IMR-90 (cell line): Measurements from ENCODE around the gene ITGA3. TPM values are rescaled to one million over a fixed set of nuclear protein-coding genes. Genes with fewer than 3 reads are reported as not detected.
A peak's percentile ranks its signal among the peaks of the same experiment; 100 is the strongest.

Experiments
- ATAC-seq: fragments of 200-7000 bp; cut with Tn5 transposase; 2 replicates; pipeline ENCODE4 v1.9.1; 2020; ENCODE audit warnings: low read depth, mild to moderate bottlenecking, moderate library complexity
- BruUV-seq: library from RNA; stranded (reverse); fragments of 400-500 nt; replicated peaks from 2 replicates; lab custom pipeline; 2021; lab: Mats Ljungman, UMichigan
- CTCF ChIA-PET: fragments of 300-600 bp; formaldehyde crosslinking; extraction: SDS; loops from one replicate; lab custom pipeline; 2021; ENCODE audit warnings: antibody characterized with exemption; lab: Yijun Ruan, JAX
- POLR2A ChIA-PET: fragments of 300-600 bp; sonication (Branson Sonifier 250); formaldehyde crosslinking; loops from one replicate; lab custom pipeline; 2022; ENCODE audit warnings: antibody characterized with exemption; ENCODE audit not compliant: unreplicated experiment; lab: Charles Lee
- DNase-seq: peaks from one replicate; pipeline ENCODE4 v3.0.0; 2013
- H2AFZ ChIP-seq: replicated peaks from 2 replicates; pipeline ENCODE3; 2013; ENCODE audit warnings: low read length, mild to moderate bottlenecking; ENCODE audit not compliant: poor library complexity
- H2AK5ac ChIP-seq: 2 replicates; pipeline ENCODE4 v1.6.1; 2013; ENCODE audit warnings: low read depth, low read length, inconsistent platforms
- H2AK9ac ChIP-seq: replicated peaks from 2 replicates; pipeline ENCODE3; 2013; ENCODE audit warnings: mild to moderate bottlenecking, low read depth, low read length, moderate library complexity; ENCODE audit not compliant: poor library complexity
- H2BK120ac ChIP-seq: 2 replicates; pipeline ENCODE4 v1.6.1; 2013; ENCODE audit warnings: low read depth, low read length, inconsistent platforms
- H2BK15ac ChIP-seq: 3 replicates; pipeline ENCODE4 v1.6.1; 2013; ENCODE audit warnings: low read depth, low read length, inconsistent platforms
- H2BK20ac ChIP-seq: 2 replicates; pipeline ENCODE4 v1.6.1; 2013; ENCODE audit warnings: low read depth, mild to moderate bottlenecking, inconsistent platforms, low read length, moderate library complexity
- H2BK5ac ChIP-seq: 2 replicates; pipeline ENCODE4 v1.6.1; 2013; ENCODE audit warnings: mild to moderate bottlenecking, low read depth, low read length, inconsistent platforms; ENCODE audit not compliant: poor library complexity, severe bottlenecking
- H3K14ac ChIP-seq: replicated peaks from 2 replicates; pipeline ENCODE4 v1.6.1; 2013; ENCODE audit warnings: low read depth, low read length, inconsistent platforms
- H3K18ac ChIP-seq: 2 replicates; pipeline ENCODE4 v1.6.1; 2013; ENCODE audit warnings: low read depth, low read length, control low read depth
- H3K23ac ChIP-seq: 2 replicates; pipeline ENCODE4 v1.6.1; 2013; ENCODE audit warnings: low read depth, low read length, inconsistent platforms
- H3K27ac ChIP-seq: 2 replicates; pipeline ENCODE4 v1.5.1; 2013; ENCODE audit warnings: mild to moderate bottlenecking, control low read depth, low read length; ENCODE audit not compliant: insufficient read depth
- H3K27me3 ChIP-seq: 2 replicates; pipeline ENCODE4 v1.6.1; 2013; ENCODE audit warnings: low read length; ENCODE audit not compliant: control insufficient read depth, insufficient read depth
- H3K36me3 ChIP-seq: 2 replicates; pipeline ENCODE4 v1.6.1; 2013; ENCODE audit warnings: low read length, mixed read lengths; ENCODE audit not compliant: control insufficient read depth, insufficient read depth
- H3K4ac ChIP-seq: 2 replicates; pipeline ENCODE4 v1.6.1; 2013; ENCODE audit warnings: low read depth, low read length, inconsistent platforms
- H3K4me1 ChIP-seq: 2 replicates; pipeline ENCODE4 v1.6.1; 2013; ENCODE audit warnings: low read length, mixed read lengths; ENCODE audit not compliant: control insufficient read depth, insufficient read depth
- H3K4me2 ChIP-seq: 2 replicates; pipeline ENCODE4 v1.6.1; 2013; ENCODE audit warnings: low read depth, mild to moderate bottlenecking, control low read depth, low read length, moderate library complexity
- H3K4me3 ChIP-seq: 2 replicates; pipeline ENCODE4 v1.5.1; 2013; ENCODE audit warnings: low read depth, mild to moderate bottlenecking, control low read depth, low read length, moderate library complexity; ENCODE audit not compliant: insufficient read depth
- H3K56ac ChIP-seq: 2 replicates; pipeline ENCODE4 v1.6.1; 2013; ENCODE audit warnings: low read length, inconsistent platforms; ENCODE audit not compliant: insufficient read depth; ENCODE audit errors: extremely low read depth
- H3K79me1 ChIP-seq, 2 experiments: 2 replicates each; pipeline ENCODE4 v1.6.1; 2013; ENCODE audit warnings: low read length in 2 of 2, inconsistent platforms in 1 of 2, low read depth in 1 of 2
- H3K9ac ChIP-seq: 2 replicates; pipeline ENCODE4 v1.6.1; 2013; ENCODE audit warnings: low read depth, low read length, control low read depth
- H3K9me1 ChIP-seq: 2 replicates; pipeline ENCODE4 v1.6.1; 2013; ENCODE audit warnings: low read length, inconsistent platforms; ENCODE audit not compliant: insufficient read depth
- H3K9me3 ChIP-seq: 2 replicates; pipeline ENCODE4 v1.6.1; 2013; ENCODE audit warnings: low read length; ENCODE audit not compliant: control insufficient read depth, insufficient read depth
- H4K20me1 ChIP-seq: 2 replicates; pipeline ENCODE4 v1.6.1; 2013; ENCODE audit warnings: low read length, inconsistent platforms; ENCODE audit not compliant: insufficient read depth
- H4K5ac ChIP-seq: 2 replicates; pipeline ENCODE4 v1.6.1; 2013; ENCODE audit warnings: mild to moderate bottlenecking, low read depth, low read length, control low read depth
- H4K8ac ChIP-seq, 2 experiments: 2 replicates each; pipeline ENCODE4 v1.6.1; 2013; ENCODE audit warnings: low read depth in 2 of 2, low read length in 2 of 2, control low read depth in 1 of 2, inconsistent platforms in 1 of 2
- H4K91ac ChIP-seq: 2 replicates; pipeline ENCODE4 v1.6.1; 2013; ENCODE audit warnings: low read depth, low read length, inconsistent platforms; ENCODE audit not compliant: insufficient read depth
- BHLHE40 ChIP-seq: fragments of 150-350 bp; IDR thresholded peaks from 2 replicates; pipeline ENCODE4 v1.6.1; 2016; ENCODE audit warnings: mild to moderate bottlenecking, low read depth, low read length
- CEBPB ChIP-seq: IDR thresholded peaks from 2 replicates; pipeline ENCODE4 v1.6.1; 2012; ENCODE audit warnings: low read depth, low read length, improper control_type of control experiment
- CHD1 ChIP-seq: IDR thresholded peaks from 2 replicates; pipeline ENCODE4 v1.6.1; 2012; ENCODE audit warnings: low read depth, low read length, improper control_type of control experiment
- FOS ChIP-seq: fragments of 150-350 bp; IDR thresholded peaks from 2 replicates; pipeline ENCODE4 v1.6.1; 2016; ENCODE audit warnings: low read depth, low read length
- MAFK ChIP-seq: IDR thresholded peaks from 2 replicates; pipeline ENCODE4 v1.6.1; 2012; ENCODE audit warnings: low read depth, low read length, improper control_type of control experiment
- MAZ ChIP-seq: IDR thresholded peaks from 2 replicates; pipeline ENCODE4 v1.6.1; 2012; ENCODE audit warnings: low read depth, mild to moderate bottlenecking, low read length, improper control_type of control experiment, moderate library complexity, borderline replicate concordance
- MXI1 ChIP-seq: IDR thresholded peaks from 2 replicates; pipeline ENCODE4 v1.6.1; 2012; ENCODE audit warnings: low read depth, mild to moderate bottlenecking, low read length, moderate library complexity, borderline replicate concordance
- NFE2L2 ChIP-seq: fragments of 150-350 bp; IDR thresholded peaks from 2 replicates; pipeline ENCODE4 v1.6.1; 2016; ENCODE audit warnings: low read depth, mild to moderate bottlenecking, low read length
- POLR2A ChIP-seq: IDR thresholded peaks from 2 replicates; pipeline ENCODE4 v1.6.1; 2012; ENCODE audit warnings: mild to moderate bottlenecking, low read depth, low read length
- RAD21 ChIP-seq: IDR thresholded peaks from 2 replicates; pipeline ENCODE4 v1.6.1; 2012; ENCODE audit warnings: low read length, improper control_type of control experiment
- RCOR1 ChIP-seq: IDR thresholded peaks from 2 replicates; pipeline ENCODE4 v1.6.1; 2012; ENCODE audit warnings: mild to moderate bottlenecking, low read length, improper control_type of control experiment; ENCODE audit not compliant: insufficient replicate concordance
- RFX5 ChIP-seq: IDR thresholded peaks from 2 replicates; pipeline ENCODE4 v1.8.0; 2012; ENCODE audit warnings: low read depth, mild to moderate bottlenecking, low read length, moderate library complexity
- SMC3 ChIP-seq: fragments of 150-350 bp; IDR thresholded peaks from 2 replicates; pipeline ENCODE4 v1.6.1; 2016; ENCODE audit warnings: low read depth, mild to moderate bottlenecking, antibody characterized with exemption, low read length, moderate library complexity
- whole genome bisulfite sequencing, 2 experiments: methylation state at CpG; one replicate each; pipeline versions ENCODE4 v1.1.5 to v1.1.7; 2013; ENCODE audit warnings: missing lambda C conversion rate in 2 of 2; ENCODE audit not compliant: insufficient read length in 1 of 2; ENCODE audit errors: extremely low coverage in 2 of 2; 5-methylcytosine and 5-hydroxymethylcytosine counted together
- dilution Hi-C: fragments of 300-500 bp; cut with HindIII; formaldehyde crosslinking; loops from one replicate; pipeline ENCODE4 v1.14.3; 2018; ENCODE audit warnings: low sequenced_read_pairs; ENCODE audit not compliant: unreplicated experiment
- in situ Hi-C: fragments of 300-500 bp; cut with MboI; formaldehyde crosslinking; loops from 3 replicates; pipeline ENCODE4 v1.14.3; 2019; ENCODE audit warnings: low sequenced_read_pairs, inconsistent platforms, mixed read lengths
- intact Hi-C: fragments of 100-400 bp; cut with micrococcal nuclease; formaldehyde crosslinking; loops from 2 replicates; pipeline ENCODE4 v1.10.0; 2022
- polyA plus RNA-seq, 3 experiments: library from polyadenylated mRNA; depleted of rRNA; stranded (reverse); fragments of >200 nt; gene quantifications; 2 replicates each; pipeline ENCODE4 v1.2.3, GENCODE V29; 2012; ENCODE audit warnings: low replicate concordance in 1 of 3
- total RNA-seq: library from RNA; depleted of rRNA; stranded (reverse); fragments of >200 nt; gene quantifications from 2 replicates; pipeline ENCODE4 v1.2.3, GENCODE V29; 2012
- TF ChIP-seq, protein P1 (sequence below): fragments of 150-350 bp; IDR thresholded peaks from 2 replicates; pipeline ENCODE4 v1.6.1; 2017; ENCODE audit warnings: mild to moderate bottlenecking, antibody characterized with exemption, low read length, low read depth
- TF ChIP-seq, protein P2 (sequence below): fragments of 150-350 bp; IDR thresholded peaks from 2 replicates; pipeline ENCODE4 v1.6.1; 2016; ENCODE audit warnings: low read depth, mild to moderate bottlenecking, low read length, moderate library complexity, borderline replicate concordance
- TF ChIP-seq, protein P3 (sequence below): conservative IDR thresholded peaks from 2 replicates; pipeline ENCODE4 v1.5.1; 2012; ENCODE audit warnings: mild to moderate bottlenecking, low read depth, low read length, improper control_type of control experiment

Gene ITGA3
- total and polyA plus RNA-seq, 2 of the 4 experiments (the other 2 are of a cell fraction) = 78.0 to 202 TPM

DNA sequence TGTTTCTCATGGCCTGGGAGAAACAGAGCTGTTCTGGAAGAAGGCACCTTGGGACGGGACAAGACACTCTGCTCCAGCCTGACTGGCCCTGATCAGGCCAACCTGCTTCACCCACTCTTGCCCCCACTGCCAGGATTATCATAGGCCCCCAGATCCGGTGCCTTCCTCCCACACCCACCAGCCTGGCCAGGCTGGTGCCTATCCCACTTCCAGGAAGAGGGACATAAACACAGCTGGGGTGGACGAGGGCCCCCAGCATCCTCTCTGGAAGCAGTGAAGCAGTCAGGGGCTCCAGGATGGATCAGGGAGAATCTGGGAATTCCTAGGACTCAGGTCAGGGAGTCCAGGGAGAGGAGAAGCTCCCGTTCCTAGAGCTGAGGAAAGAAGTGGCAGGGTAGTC is 16.9 kb upstream of the ITGA3 start:
- H3K79me1 ChIP-seq = peaks cover 0 to 7% of the 10 kb centered on the region in 2 experiments; a peak in 1 of 4 replicates
- no peak for DNase-seq
- H3K18ac ChIP-seq = no peak overlapping the region
- TF ChIP-seq MXI1 (no peak), CHD1 (no peak), MAFK (no peak), BHLHE40 (no peak), CEBPB (no peak), RCOR1 (no peak), RAD21 (no peak), NFE2L2 (no peak), RFX5 (no peak), FOS (no peak), SMC3 (no peak), POLR2A (no peak), MAZ (no peak)
- TF ChIP-seq, protein P1, sequence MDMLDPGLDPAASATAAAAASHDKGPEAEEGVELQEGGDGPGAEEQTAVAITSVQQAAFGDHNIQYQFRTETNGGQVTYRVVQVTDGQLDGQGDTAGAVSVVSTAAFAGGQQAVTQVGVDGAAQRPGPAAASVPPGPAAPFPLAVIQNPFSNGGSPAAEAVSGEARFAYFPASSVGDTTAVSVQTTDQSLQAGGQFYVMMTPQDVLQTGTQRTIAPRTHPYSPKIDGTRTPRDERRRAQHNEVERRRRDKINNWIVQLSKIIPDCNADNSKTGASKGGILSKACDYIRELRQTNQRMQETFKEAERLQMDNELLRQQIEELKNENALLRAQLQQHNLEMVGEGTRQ = no peak
- TF ChIP-seq, protein P2, sequence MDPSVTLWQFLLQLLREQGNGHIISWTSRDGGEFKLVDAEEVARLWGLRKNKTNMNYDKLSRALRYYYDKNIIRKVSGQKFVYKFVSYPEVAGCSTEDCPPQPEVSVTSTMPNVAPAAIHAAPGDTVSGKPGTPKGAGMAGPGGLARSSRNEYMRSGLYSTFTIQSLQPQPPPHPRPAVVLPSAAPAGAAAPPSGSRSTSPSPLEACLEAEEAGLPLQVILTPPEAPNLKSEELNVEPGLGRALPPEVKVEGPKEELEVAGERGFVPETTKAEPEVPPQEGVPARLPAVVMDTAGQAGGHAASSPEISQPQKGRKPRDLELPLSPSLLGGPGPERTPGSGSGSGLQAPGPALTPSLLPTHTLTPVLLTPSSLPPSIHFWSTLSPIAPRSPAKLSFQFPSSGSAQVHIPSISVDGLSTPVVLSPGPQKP = no peak
- TF ChIP-seq, protein P3, sequence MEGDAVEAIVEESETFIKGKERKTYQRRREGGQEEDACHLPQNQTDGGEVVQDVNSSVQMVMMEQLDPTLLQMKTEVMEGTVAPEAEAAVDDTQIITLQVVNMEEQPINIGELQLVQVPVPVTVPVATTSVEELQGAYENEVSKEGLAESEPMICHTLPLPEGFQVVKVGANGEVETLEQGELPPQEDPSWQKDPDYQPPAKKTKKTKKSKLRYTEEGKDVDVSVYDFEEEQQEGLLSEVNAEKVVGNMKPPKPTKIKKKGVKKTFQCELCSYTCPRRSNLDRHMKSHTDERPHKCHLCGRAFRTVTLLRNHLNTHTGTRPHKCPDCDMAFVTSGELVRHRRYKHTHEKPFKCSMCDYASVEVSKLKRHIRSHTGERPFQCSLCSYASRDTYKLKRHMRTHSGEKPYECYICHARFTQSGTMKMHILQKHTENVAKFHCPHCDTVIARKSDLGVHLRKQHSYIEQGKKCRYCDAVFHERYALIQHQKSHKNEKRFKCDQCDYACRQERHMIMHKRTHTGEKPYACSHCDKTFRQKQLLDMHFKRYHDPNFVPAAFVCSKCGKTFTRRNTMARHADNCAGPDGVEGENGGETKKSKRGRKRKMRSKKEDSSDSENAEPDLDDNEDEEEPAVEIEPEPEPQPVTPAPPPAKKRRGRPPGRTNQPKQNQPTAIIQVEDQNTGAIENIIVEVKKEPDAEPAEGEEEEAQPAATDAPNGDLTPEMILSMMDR = no peak
- no peak overlapping the region for H4K8ac ChIP-seq
- dilution Hi-C loops = no loop called here
- H2AK5ac ChIP-seq = 0 out of 2 replicates have a peak overlapping the region, but pooled peaks have one; percentile 40
- no peak overlapping the region for H3K4me3 ChIP-seq
- H4K91ac ChIP-seq = peak overlapping the region; percentile 27; the same call in 1 of the 2 replicates
- no peak overlapping the region for H3K23ac ChIP-seq
- H3K9ac ChIP-seq = no peak overlapping the region
- 0 out of 2 replicates have a peak overlapping the region, but pooled peaks have one; percentile 23 for H2BK20ac ChIP-seq
- H3K4me2 ChIP-seq = no peak overlapping the region
- H3K27ac ChIP-seq = no peak overlapping the region
- peaks cover 18% of the 10 kb centered on the region; the same call in 1 of the 2 replicates for H3K9me1 ChIP-seq
- no peaks in the 10 kb centered on the region for H3K9me3 ChIP-seq
- no peak overlapping the region for H3K14ac ChIP-seq
- no peak overlapping the region for H2AFZ ChIP-seq
- H2BK5ac ChIP-seq = no peak overlapping the region
- no peaks in the 10 kb centered on the region for H4K20me1 ChIP-seq
- in situ Hi-C loops = no loop called here
- H3K36me3 ChIP-seq = no peaks in the 10 kb centered on the region
- WGBS, 2 experiments = no CpG with 5 or more reads among the region's 4 CpGs
- peaks cover 36% of the 10 kb centered on the region for H3K4me1 ChIP-seq
- no peak overlapping the region for H4K5ac ChIP-seq
- no peak overlapping the region for H2BK120ac ChIP-seq
- H3K27me3 ChIP-seq = no peaks in the 10 kb centered on the region
- ChIA-PET CTCF (interaction anchor here (0.6 kb wide), 1 partner anchor 54 kb away, joined by 3 read pairs; no protein-coding TSS in a partner anchor), POLR2A (no interaction called here)
- H2BK15ac ChIP-seq = peak overlapping the region; percentile 62; the same call in 1 of the 3 replicates
- no peak overlapping the region for H3K4ac ChIP-seq
- intact Hi-C loops = loop anchor here (10.0 kb wide), 1 partner anchor 266 kb away; no protein-coding TSS in a partner anchor
- H2AK9ac ChIP-seq = no peak overlapping the region
- BruUV-seq = no TSS peak
- ATAC-seq = no peak
- no peak overlapping the region for H3K56ac ChIP-seq
